Measurements from ENCODE around the gene DNAH3. TPM values are rescaled to one million over a fixed set of nuclear protein-coding genes. Genes with fewer than 3 reads are reported as not detected.
"Not testable (repeated sequence)": the region's sequence is repeated elsewhere in the genome, so short reads cannot be mapped to it uniquely, and the experiment has no call there.

DNAH3 gene
- total RNA-seq, 2 experiments from 2014 or later: not detected

GRCh38 chr16:21186326-21186691 is 35.7 kb upstream of the DNAH3 start:
- H3K27me3 Mint-ChIP-seq: peaks cover 5% of the 10 kb centered on the region
- DNase-seq: no peak
- H3K4me1 Mint-ChIP-seq: peaks cover 28% of the 10 kb centered on the region
- H3K36me3 Mint-ChIP-seq (ENCODE audit: low read depth): peaks cover 31% of the 10 kb centered on the region
- ChIA-PET POLR2A (no interaction called here), CTCF (interaction anchor here (0.5 to 0.7 kb wide), 5 partner anchors 17 to 384 kb away, joined by 3 to 4 read pairs (median 3); no protein-coding TSS in a partner anchor)
- no peak overlapping the region for H3K27ac Mint-ChIP-seq
- intact Hi-C loops (cut with DNase I, micrococcal nuclease): loop anchor here in 1 of 2 experiments (5.0 kb wide), 1 partner anchor 371 kb away; no protein-coding TSS in a partner anchor
- no peak for ATAC-seq
- no peak overlapping the region for H3K4me3 Mint-ChIP-seq
- peaks cover 21% of the 10 kb centered on the region for H3K9me3 Mint-ChIP-seq (ENCODE audit: low read depth)

- ATAC-seq (no peak), DNase-seq (no peak)
- H3K9me3 Mint-ChIP-seq (ENCODE audit: low read depth): peaks cover 21% of the 10 kb centered on the region
- peaks cover 5% of the 10 kb centered on the region for H3K27me3 Mint-ChIP-seq
- H3K27ac Mint-ChIP-seq: no peak overlapping the region
- peaks cover 36% of the 10 kb centered on the region for H3K36me3 Mint-ChIP-seq (ENCODE audit: low read depth)
- intact Hi-C loops (cut with DNase I, micrococcal nuclease): loop anchor here in 1 of 2 experiments (5.0 kb wide), 1 partner anchor 372 kb away; no protein-coding TSS in a partner anchor
- H3K4me3 Mint-ChIP-seq: no peak overlapping the region
- ChIA-PET CTCF (interaction anchor here (0.5 to 0.7 kb wide), 3 partner anchors 17 to 383 kb away, joined by 3 to 4 read pairs (median 3); no protein-coding TSS in a partner anchor), POLR2A (interaction anchor here (0.6 kb wide), 1 partner anchor 1433 kb away, joined by 5 read pairs; no protein-coding TSS in a partner anchor)
- peaks cover 28% of the 10 kb centered on the region for H3K4me1 Mint-ChIP-seq
Observed at GRCh38 chr16:21185659-21186325, 35.1 kb upstream of the DNAH3 start.

- Mint-ChIP-seq H3K27ac (peak overlapping the region; percentile 44), H3K9me3 (ENCODE audit: low read depth) (peaks cover 19% of the 10 kb centered on the region), H3K27me3 (peaks cover 3% of the 10 kb centered on the region), H3K4me3 (no peak overlapping the region), H3K36me3 (ENCODE audit: low read depth) (peaks cover 41% of the 10 kb centered on the region), H3K4me1 (peaks cover 28% of the 10 kb centered on the region)
- intact Hi-C loops (cut with DNase I, micrococcal nuclease): loop anchor here in 1 of 2 experiments (5.0 kb wide), 1 partner anchor 372 kb away; no protein-coding TSS in a partner anchor
- DNase-seq: peak; percentile 50
- ChIA-PET CTCF (no interaction called here), POLR2A (no interaction called here)
- ATAC-seq: peak; percentile 81
Observed at GRCh38 chr16:21184834-21185233, 34.2 kb upstream of the DNAH3 start.

- Mint-ChIP-seq H3K4me3 (no peak overlapping the region), H3K27me3 (no peaks in the 10 kb centered on the region), H3K27ac (no peak overlapping the region), H3K4me1 (peaks cover 28% of the 10 kb centered on the region), H3K36me3 (ENCODE audit: low read depth) (peaks cover 48% of the 10 kb centered on the region), H3K9me3 (ENCODE audit: low read depth) (peaks cover 19% of the 10 kb centered on the region)
- CTCF ChIA-PET: no interaction called here
- POLR2A ChIA-PET: no interaction called here
- ATAC-seq (no peak), DNase-seq (no peak)
- intact Hi-C loops (cut with DNase I, micrococcal nuclease): no loop called here
Observed at GRCh38 chr16:21183995-21184394, 33.3 kb upstream of the DNAH3 start.

GRCh38 chr16:21179983-21180365 is 29.3 kb upstream of the DNAH3 start:
- peaks cover 7% of the 10 kb centered on the region for H3K4me1 Mint-ChIP-seq
- ChIA-PET POLR2A (no interaction called here), CTCF (interaction anchor here (0.9 kb wide), 1 partner anchor 9 kb away, joined by 3 read pairs; no protein-coding TSS in a partner anchor)
- H3K36me3 Mint-ChIP-seq (ENCODE audit: low read depth): peaks cover 61% of the 10 kb centered on the region
- H3K4me3 Mint-ChIP-seq: no peak overlapping the region
- no peaks in the 10 kb centered on the region for H3K27me3 Mint-ChIP-seq
- intact Hi-C loops (cut with DNase I, micrococcal nuclease): no loop called here
- peaks cover 19% of the 10 kb centered on the region for H3K9me3 Mint-ChIP-seq (ENCODE audit: low read depth)
- ATAC-seq: no peak
- H3K27ac Mint-ChIP-seq: no peak overlapping the region
- DNase-seq: no peak

- intact Hi-C loops (cut with DNase I, micrococcal nuclease): no loop called here
- Mint-ChIP-seq H3K4me3 (no peak overlapping the region), H3K27me3 (no peaks in the 10 kb centered on the region), H3K4me1 (peaks cover 1% of the 10 kb centered on the region), H3K36me3 (ENCODE audit: low read depth) (peaks cover 61% of the 10 kb centered on the region), H3K9me3 (ENCODE audit: low read depth) (peaks cover 13% of the 10 kb centered on the region), H3K27ac (no peak overlapping the region)
- DNase-seq (no peak), ATAC-seq (no peak)
- CTCF ChIA-PET: interaction anchor here (0.9 kb wide), 1 partner anchor 9 kb away, joined by 3 read pairs; no protein-coding TSS in a partner anchor
- POLR2A ChIA-PET: no interaction called here
Observed at GRCh38 chr16:21179126-21179982, 28.7 kb upstream of the DNAH3 start.

GRCh38 chr16:21175397-21175796 is 24.8 kb upstream of the DNAH3 start:
- no peak overlapping the region for H3K27ac Mint-ChIP-seq
- no peaks in the 10 kb centered on the region for H3K27me3 Mint-ChIP-seq
- no peak for DNase-seq
- no peaks in the 10 kb centered on the region for H3K4me1 Mint-ChIP-seq
- H3K36me3 Mint-ChIP-seq (ENCODE audit: low read depth): peaks cover 44% of the 10 kb centered on the region
- no peak for ATAC-seq
- CTCF ChIA-PET: no interaction called here
- H3K4me3 Mint-ChIP-seq: no peak overlapping the region
- H3K9me3 Mint-ChIP-seq (ENCODE audit: low read depth): peaks cover 4% of the 10 kb centered on the region
- POLR2A ChIA-PET: no interaction called here
- intact Hi-C loops (cut with DNase I, micrococcal nuclease): no loop called here

GRCh38 chr16:21172650-21173049 is 22.0 kb upstream of the DNAH3 start:
- peaks cover 27% of the 10 kb centered on the region for H3K36me3 Mint-ChIP-seq (ENCODE audit: low read depth)
- no peak overlapping the region for H3K4me3 Mint-ChIP-seq
- H3K4me1 Mint-ChIP-seq: no peaks in the 10 kb centered on the region
- DNase-seq: no peak
- H3K27ac Mint-ChIP-seq: no peak overlapping the region
- ChIA-PET CTCF (interaction anchor here (1.7 kb wide), 1 partner anchor 16 kb away, joined by 4 read pairs; no protein-coding TSS in a partner anchor), POLR2A (interaction anchor here (0.6 kb wide), 1 partner anchor 111 kb away, joined by 6 read pairs; no protein-coding TSS in a partner anchor)
- no peaks in the 10 kb centered on the region for H3K9me3 Mint-ChIP-seq (ENCODE audit: low read depth)
- no peaks in the 10 kb centered on the region for H3K27me3 Mint-ChIP-seq
- no peak for ATAC-seq
- intact Hi-C loops (cut with DNase I, micrococcal nuclease): no loop called here

- intact Hi-C loops (cut with DNase I, micrococcal nuclease); H3K9me3 Mint-ChIP-seq (ENCODE audit: low read depth); H3K4me3 Mint-ChIP-seq; H3K27me3 Mint-ChIP-seq; ATAC-seq; DNase-seq; H3K4me1 Mint-ChIP-seq; POLR2A ChIA-PET; H3K27ac Mint-ChIP-seq: not testable (repeated sequence)
- H3K36me3 Mint-ChIP-seq (ENCODE audit: low read depth): peaks cover 29% of the 10 kb centered on the region
- CTCF ChIA-PET: interaction anchor here (1.2 kb wide), 1 partner anchor 18 kb away, joined by 3 read pairs; no protein-coding TSS in a partner anchor
Observed at GRCh38 chr16:21170116-21170515, 19.5 kb upstream of the DNAH3 start.

GRCh38 chr16:21169249-21169981 is 18.8 kb upstream of the DNAH3 start:
- Mint-ChIP-seq H3K4me3 (no peak overlapping the region), H3K9me3 (ENCODE audit: low read depth) (no peaks in the 10 kb centered on the region), H3K36me3 (ENCODE audit: low read depth) (peaks cover 30% of the 10 kb centered on the region), H3K4me1 (no peaks in the 10 kb centered on the region), H3K27ac (no peak overlapping the region), H3K27me3 (no peaks in the 10 kb centered on the region)
- ChIA-PET CTCF (interaction anchor here (0.5 to 1.2 kb wide), 3 partner anchors 17 to 418 kb away, joined by 3 to 4 read pairs (median 4); no protein-coding TSS in a partner anchor), POLR2A (interaction anchor here (0.6 kb wide), 1 partner anchor 403 kb away, joined by 4 read pairs; no protein-coding TSS in a partner anchor)
- ATAC-seq (peak; percentile 51), DNase-seq (no peak)
- intact Hi-C loops (cut with DNase I, micrococcal nuclease): no loop called here

All from activated CD4-positive, alpha-beta T cell treated with anti-CD3 and anti-CD28 coated beads for 36 hours (primary cell).